Coronary artery (tissue), 2 donors: ENCODE data around the gene VTI1A.

Experiments used
- DNase-seq: peaks from one replicate; pipeline ENCODE4 v3.0.0-alpha.2; 2017; ENCODE audit warnings: low spot score
- H3K27ac ChIP-seq, 2 donors: fragments of 200-600 bp; sonication (generic); one replicate each; pipeline ENCODE4 v1.5.1; 2016 to 2019
- H3K4me3 ChIP-seq: fragments of 200-600 bp; sonication (generic); 2 replicates; pipeline ENCODE4 v1.5.1; 2016; ENCODE audit warnings: mild to moderate bottlenecking, moderate library complexity
- TF ChIP-seq, protein P1 (sequence below): fragments of 200-600 bp; sonication (generic); IDR thresholded peaks from one replicate; pipeline ENCODE4 v1.5.1; 2019; ENCODE audit warnings: antibody characterized with exemption

VTI1A gene

DNA sequence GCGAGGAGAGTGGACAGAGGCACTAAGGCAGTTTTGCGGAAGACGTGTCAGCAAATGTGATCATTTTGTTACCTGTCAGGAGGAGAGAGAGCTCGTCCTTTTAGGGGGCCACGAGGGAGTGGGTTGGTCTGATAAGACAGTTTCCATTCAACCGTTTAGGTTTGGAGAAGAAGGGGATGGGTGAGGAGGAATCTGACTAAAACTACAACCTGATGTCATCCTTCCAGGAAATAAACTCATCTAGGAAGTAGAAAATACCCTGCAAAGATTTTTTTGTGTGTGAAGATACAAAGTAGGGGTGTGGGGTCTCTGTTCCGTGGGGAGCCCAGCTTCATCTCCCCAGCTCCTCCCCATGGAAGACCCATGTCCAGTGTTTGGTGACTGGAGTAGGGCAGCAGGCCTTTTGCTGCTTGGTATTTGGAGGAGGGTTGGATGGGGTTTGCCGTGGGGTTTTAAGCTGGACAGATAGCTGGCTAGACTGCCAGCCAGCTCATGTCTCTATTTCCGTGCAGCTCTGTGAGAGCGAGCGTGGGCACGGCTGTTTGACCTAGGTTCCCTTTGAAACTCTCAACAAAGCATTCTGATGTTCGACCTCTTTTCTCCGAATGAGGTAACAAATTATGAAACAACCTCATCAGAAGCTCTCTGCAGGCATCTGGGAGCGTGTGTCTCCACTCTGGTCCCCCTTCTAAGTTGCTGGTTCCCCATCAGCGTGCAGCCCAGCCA lies 367.0 kb downstream of the VTI1A start:
- TF ChIP-seq, protein P1, sequence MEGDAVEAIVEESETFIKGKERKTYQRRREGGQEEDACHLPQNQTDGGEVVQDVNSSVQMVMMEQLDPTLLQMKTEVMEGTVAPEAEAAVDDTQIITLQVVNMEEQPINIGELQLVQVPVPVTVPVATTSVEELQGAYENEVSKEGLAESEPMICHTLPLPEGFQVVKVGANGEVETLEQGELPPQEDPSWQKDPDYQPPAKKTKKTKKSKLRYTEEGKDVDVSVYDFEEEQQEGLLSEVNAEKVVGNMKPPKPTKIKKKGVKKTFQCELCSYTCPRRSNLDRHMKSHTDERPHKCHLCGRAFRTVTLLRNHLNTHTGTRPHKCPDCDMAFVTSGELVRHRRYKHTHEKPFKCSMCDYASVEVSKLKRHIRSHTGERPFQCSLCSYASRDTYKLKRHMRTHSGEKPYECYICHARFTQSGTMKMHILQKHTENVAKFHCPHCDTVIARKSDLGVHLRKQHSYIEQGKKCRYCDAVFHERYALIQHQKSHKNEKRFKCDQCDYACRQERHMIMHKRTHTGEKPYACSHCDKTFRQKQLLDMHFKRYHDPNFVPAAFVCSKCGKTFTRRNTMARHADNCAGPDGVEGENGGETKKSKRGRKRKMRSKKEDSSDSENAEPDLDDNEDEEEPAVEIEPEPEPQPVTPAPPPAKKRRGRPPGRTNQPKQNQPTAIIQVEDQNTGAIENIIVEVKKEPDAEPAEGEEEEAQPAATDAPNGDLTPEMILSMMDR, result no peak
- Histone ChIP-seq H3K27ac (no peak overlapping the region), H3K4me3 (no peak overlapping the region)
- DNase-seq, result no peak

DNA sequence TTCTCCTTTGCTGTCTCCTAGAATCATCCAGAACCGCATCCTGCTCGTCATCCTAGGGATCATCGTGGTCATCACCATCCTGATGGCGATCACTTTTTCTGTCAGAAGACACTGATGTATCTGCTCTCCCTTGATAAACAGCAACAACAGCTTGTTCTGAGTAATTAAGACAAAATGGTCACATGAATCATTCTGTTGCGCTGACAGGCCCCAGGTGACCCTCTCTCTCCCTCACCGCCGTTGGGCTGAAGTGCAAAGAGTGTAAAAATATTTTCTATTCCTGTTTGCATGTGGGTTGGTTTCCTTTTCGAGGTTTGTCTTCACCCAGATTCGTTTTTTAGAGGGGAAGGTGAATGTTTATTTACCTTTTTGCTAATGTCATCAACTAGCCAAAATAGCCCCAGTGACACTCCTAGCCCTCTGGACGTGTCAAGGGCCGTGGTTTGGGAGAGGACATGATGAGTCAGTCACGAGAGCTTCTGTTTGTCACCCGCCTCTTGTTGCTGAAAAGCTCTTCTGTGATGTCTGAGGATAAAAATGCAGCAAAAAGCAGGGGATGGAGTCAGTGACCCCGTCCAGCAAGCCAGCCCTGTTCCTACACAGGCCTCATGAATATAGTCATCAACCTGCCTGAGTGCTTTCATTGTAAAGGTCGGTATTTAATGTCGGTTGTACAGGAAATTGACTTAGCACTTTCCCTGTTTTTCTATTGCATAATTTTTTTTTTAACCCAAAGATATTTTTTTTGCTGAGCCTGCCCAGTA lies 368.4 kb downstream of the VTI1A start:
- no peak for DNase-seq
- H3K27ac ChIP-seq, result peak overlapping the region in 1 of 2 donors; percentile 38
- TF ChIP-seq, protein P1, result no peak
- H3K4me3 ChIP-seq, result peak overlapping the region; percentile 4

DNA sequence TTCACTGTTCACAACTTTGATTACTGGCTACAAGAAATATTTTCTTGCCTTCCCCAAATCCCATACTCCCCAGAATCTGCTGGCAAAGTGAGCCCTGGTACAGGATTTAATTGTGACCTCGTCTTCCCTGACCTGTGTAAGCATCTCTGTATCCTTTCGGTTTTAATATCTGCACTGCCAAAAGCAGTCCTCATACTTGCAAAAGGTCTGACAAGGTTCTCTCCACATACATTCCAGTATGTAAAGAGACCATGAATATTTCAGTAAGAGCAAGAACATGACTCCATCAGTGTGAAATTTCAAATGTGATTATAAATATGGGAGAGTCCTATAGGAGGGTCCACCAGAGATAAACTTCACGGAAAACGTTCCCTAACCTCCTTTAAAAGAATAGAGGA lies 369.0 kb downstream of the VTI1A start:
- H3K27ac ChIP-seq, result no peak overlapping the region
- TF ChIP-seq, protein P1, result no peak
- peak overlapping the region; percentile 4 for H3K4me3 ChIP-seq
- DNase-seq, result no peak

DNA sequence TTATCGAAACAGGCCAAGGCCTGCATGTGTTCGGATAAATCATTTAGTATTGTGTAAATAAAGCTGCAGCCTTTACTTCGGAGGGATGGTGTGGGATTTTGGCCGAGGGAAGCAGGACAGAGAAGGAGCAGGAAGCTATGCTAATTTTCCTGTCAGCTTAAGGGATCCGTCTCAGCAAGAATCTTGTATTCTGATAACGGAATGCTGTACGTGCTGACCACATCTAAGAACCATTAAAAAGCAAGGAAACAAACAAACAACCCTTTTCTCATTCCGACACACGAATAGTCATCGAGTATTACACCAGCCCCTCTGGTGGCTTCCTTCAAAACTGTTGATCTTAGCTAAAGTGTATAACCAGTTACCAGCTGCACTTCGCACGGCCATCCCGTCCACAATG lies 369.9 kb downstream of the VTI1A start:
- Histone ChIP-seq H3K4me3 (no peak overlapping the region), H3K27ac (no peak overlapping the region)
- TF ChIP-seq, protein P1, result no peak
- DNase-seq, result no peak

DNA sequence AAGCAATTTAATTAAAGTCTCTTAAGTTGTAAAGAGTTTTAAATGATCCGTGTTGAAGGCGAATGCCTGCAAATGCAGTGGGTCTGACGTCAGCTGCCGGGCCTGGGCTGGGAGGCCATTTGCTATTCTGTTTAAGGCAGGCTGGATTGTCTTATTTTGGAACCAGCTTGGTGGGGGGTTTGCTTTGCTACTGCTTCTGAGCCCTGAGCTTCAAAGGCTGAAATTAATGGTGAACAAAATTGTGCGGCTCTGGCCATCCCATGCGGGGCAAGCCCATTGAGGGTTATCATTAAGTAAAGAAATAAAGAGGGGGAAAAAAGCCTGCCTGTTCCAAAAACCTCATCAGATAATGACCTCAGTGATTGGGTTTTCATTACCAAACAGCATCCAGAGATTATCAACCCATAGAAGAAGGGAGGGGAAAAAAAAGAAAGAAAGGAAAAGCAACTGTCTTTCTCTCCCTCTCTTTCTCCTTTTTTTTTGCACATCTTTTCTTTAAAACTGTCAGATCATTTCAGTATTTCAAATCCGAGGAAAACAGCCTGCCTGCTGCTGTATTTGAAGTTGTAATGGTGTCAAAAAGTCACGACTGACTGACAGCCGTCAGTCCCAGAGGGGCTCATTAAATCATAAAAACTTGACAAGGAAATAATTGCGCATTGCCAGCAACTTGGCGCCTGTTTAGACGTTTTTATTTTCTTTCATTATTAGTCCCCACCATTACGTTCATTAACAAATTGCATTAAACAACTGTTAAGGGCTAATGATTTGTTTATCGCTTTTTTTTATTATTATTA lies 371.2 kb downstream of the VTI1A start:
- no peak for DNase-seq
- TF ChIP-seq, protein P1, result no peak
- no peak overlapping the region for H3K4me3 ChIP-seq
- H3K27ac ChIP-seq, result no peak overlapping the region

DNA sequence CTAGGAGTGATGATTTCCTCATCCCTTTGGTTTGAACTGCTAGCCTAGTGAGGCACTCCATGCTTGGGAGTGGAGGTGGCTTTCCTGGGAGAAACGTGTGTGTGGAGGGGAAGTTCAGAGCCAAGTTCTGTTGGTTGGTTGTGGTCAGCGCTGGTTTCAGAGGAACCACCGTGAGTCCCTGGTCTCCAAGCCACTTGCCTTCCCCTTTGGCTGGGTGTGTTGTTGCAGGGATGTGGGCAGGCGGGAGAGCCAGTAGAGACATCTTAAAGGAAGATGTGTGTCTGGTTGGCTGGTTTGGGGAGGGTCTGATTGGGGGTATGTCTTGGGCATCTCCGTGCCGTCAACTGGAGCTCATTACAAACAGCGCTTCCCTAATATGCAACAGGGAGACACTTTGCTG lies 372.2 kb downstream of the VTI1A start:
- TF ChIP-seq, protein P1, result no peak
- no peak overlapping the region for H3K4me3 ChIP-seq
- H3K27ac ChIP-seq, result no peak overlapping the region
- no peak for DNase-seq
